Lower lobe of right lung (tissue), 2 donors: ENCODE measurements around the gene TMEM233. TPM values are rescaled to one million over a fixed set of nuclear protein-coding genes. Genes with fewer than 3 reads are reported as not detected.

ENCODE experiments used
- ATAC-seq, 2 donors: fragments of 200-7000 bp; cut with Tn5 transposase; one replicate each; pipeline ENCODE4 v1.9.1; 2020 to 2022; ENCODE audit warnings: mild to moderate bottlenecking in 2 of 2, moderate library complexity in 2 of 2
- DNase-seq: peaks from one replicate; pipeline ENCODE4 v3.0.0-alpha.2; 2020
- H3K27ac ChIP-seq: fragments of 200-600 bp; one replicate; pipeline ENCODE4 v1.8.0; 2022
- H3K27me3 ChIP-seq: fragments of 200-600 bp; one replicate; pipeline ENCODE4 v1.8.0; 2022; ENCODE audit warnings: low read depth
- H3K36me3 ChIP-seq: fragments of 200-600 bp; one replicate; pipeline ENCODE4 v1.8.0; 2022; ENCODE audit warnings: mild to moderate bottlenecking
- H3K4me1 ChIP-seq: fragments of 200-600 bp; one replicate; pipeline ENCODE4 v1.8.0; 2022
- H3K4me3 ChIP-seq: fragments of 200-600 bp; one replicate; pipeline ENCODE4 v1.8.0; 2022; ENCODE audit warnings: mild to moderate bottlenecking
- H3K9me3 ChIP-seq: fragments of 200-600 bp; one replicate; pipeline ENCODE4 v1.8.0; 2022
- CTCF ChIP-seq: fragments of 200-600 bp; IDR thresholded peaks from one replicate; pipeline ENCODE4 v1.8.0; 2022; ENCODE audit warnings: antibody characterized with exemption, mild to moderate bottlenecking
- intact Hi-C: fragments of 100-400 bp; cut with DNase I; formaldehyde crosslinking; loops from one replicate; pipeline ENCODE4 v1.11.0; 2022
- total RNA-seq: library from RNA; stranded (reverse); fragmentation: NEBNext Ultra II Directional; extraction: Animal tissue kit (Norgen Biotek cat#: 25700); gene quantifications from one replicate; pipeline ENCODE4 v1.2.1, GENCODE V29; 2021
- donor health status: DM: no; HTN: yes; CAD: no; lungs with severe emphysema.

The TMEM233 gene
- total RNA-seq, 1 donor from 2014 or later: 0.47 TPM

GRCh38 chr12:119565404-119565803 is 28.2 kb upstream of the TMEM233 start:
- Histone ChIP-seq H3K27me3 (no peaks in the 10 kb centered on the region), H3K4me3 (no peak overlapping the region), H3K4me1 (no peaks in the 10 kb centered on the region), H3K27ac (no peak overlapping the region), H3K9me3 (no peaks in the 10 kb centered on the region), H3K36me3 (no peaks in the 10 kb centered on the region)
- no peak for ATAC-seq
- intact Hi-C loops: no loop called here
- no peak for DNase-seq
- no peak for TF ChIP-seq CTCF

- intact Hi-C loops: no loop called here
- no peak for DNase-seq
- Histone ChIP-seq H3K4me3 (no peak overlapping the region), H3K9me3 (no peaks in the 10 kb centered on the region), H3K4me1 (no peaks in the 10 kb centered on the region), H3K27me3 (no peaks in the 10 kb centered on the region), H3K36me3 (no peaks in the 10 kb centered on the region), H3K27ac (no peak overlapping the region)
- no peak for ATAC-seq
- TF ChIP-seq CTCF: no peak
Observed at GRCh38 chr12:119570771-119571170, 22.8 kb upstream of the TMEM233 start.

- intact Hi-C loops: no loop called here
- H3K27ac ChIP-seq: no peak overlapping the region
- H3K4me1 ChIP-seq: no peaks in the 10 kb centered on the region
- H3K9me3 ChIP-seq: no peaks in the 10 kb centered on the region
- no peaks in the 10 kb centered on the region for H3K27me3 ChIP-seq
- no peak for TF ChIP-seq CTCF
- no peak for ATAC-seq
- no peak overlapping the region for H3K4me3 ChIP-seq
- no peak for DNase-seq
- no peaks in the 10 kb centered on the region for H3K36me3 ChIP-seq
Observed at GRCh38 chr12:119573086-119573485, 20.5 kb upstream of the TMEM233 start.

GRCh38 chr12:119574255-119574654 is 19.3 kb upstream of the TMEM233 start:
- Histone ChIP-seq H3K36me3 (no peaks in the 10 kb centered on the region), H3K4me3 (no peak overlapping the region), H3K4me1 (no peaks in the 10 kb centered on the region), H3K27ac (no peak overlapping the region), H3K27me3 (no peaks in the 10 kb centered on the region), H3K9me3 (no peaks in the 10 kb centered on the region)
- ATAC-seq (no peak), DNase-seq (no peak)
- no peak for TF ChIP-seq CTCF
- intact Hi-C loops: no loop called here

- no peak for TF ChIP-seq CTCF
- Histone ChIP-seq H3K9me3 (no peaks in the 10 kb centered on the region), H3K4me3 (no peak overlapping the region), H3K36me3 (no peaks in the 10 kb centered on the region), H3K27ac (no peak overlapping the region), H3K27me3 (no peaks in the 10 kb centered on the region), H3K4me1 (no peaks in the 10 kb centered on the region)
- ATAC-seq: no peak
- intact Hi-C loops: no loop called here
- no peak for DNase-seq
Observed at GRCh38 chr12:119576118-119576810, 17.3 kb upstream of the TMEM233 start.
